Spleen (tissue), 11 donors: ENCODE data around the gene HPCAL1. TPM values are rescaled to one million over a fixed set of nuclear protein-coding genes. Genes with fewer than 3 reads are reported as not detected.
A peak's percentile ranks its signal among the peaks of the same experiment; 100 is the strongest.

ENCODE experiments used
- DNase-seq: peaks from one replicate; pipeline ENCODE4 v3.0.0-alpha.2; 2020
- H3K27ac ChIP-seq, 8 donors: fragments of 200-600 bp; sonication (generic) in 7 of 8; 1 replicate in 4 of 8; 2 replicates in 4 of 8; pipeline versions ENCODE4 v1.5.0 to v1.8.0; 2016 to 2021; ENCODE audit warnings: inconsistent platforms in 4 of 8, mild to moderate bottlenecking in 4 of 8, moderate library complexity in 1 of 8
- H3K27me3 ChIP-seq, 7 donors: fragments of 200-600 bp; sonication (generic) in 6 of 7; replicated peaks in 1 of 7; 1 replicate in 4 of 7; 2 replicates in 3 of 7; pipeline versions ENCODE4 v1.5.0 to v1.8.0; 2016 to 2021; ENCODE audit warnings: inconsistent platforms in 3 of 7, mild to moderate bottlenecking in 1 of 7
- H3K36me3 ChIP-seq, 6 donors: fragments of 200-600 bp; sonication (generic) in 5 of 6; 1 replicate in 4 of 6; 2 replicates in 2 of 6; pipeline versions ENCODE4 v1.5.0 to v1.8.0; 2016 to 2021; ENCODE audit warnings: inconsistent platforms in 2 of 6
- H3K4me1 ChIP-seq, 6 donors: fragments of 200-600 bp; sonication (generic) in 5 of 6; 1 replicate in 3 of 6; 2 replicates in 3 of 6; pipeline versions ENCODE4 v1.5.0 to v1.8.0; 2016 to 2021; ENCODE audit warnings: inconsistent platforms in 3 of 6
- H3K4me3 ChIP-seq, 8 donors: fragments of 200-600 bp; sonication (generic) in 7 of 8; 1 replicate in 4 of 8; 2 replicates in 4 of 8; pipeline versions ENCODE4 v1.5.0 to v1.8.0; 2016 to 2021; ENCODE audit warnings: inconsistent platforms in 4 of 8, mild to moderate bottlenecking in 4 of 8, moderate library complexity in 2 of 8
- H3K9me3 ChIP-seq, 8 donors: fragments of 200-600 bp; sonication (generic) in 7 of 8; 1 replicate in 4 of 8; 2 replicates in 4 of 8; pipeline versions ENCODE4 v1.5.0 to v1.8.0; 2016 to 2021; ENCODE audit warnings: inconsistent platforms in 4 of 8
- CTCF ChIP-seq, 11 experiments: fragments of 200-600 bp in 7 of 11; fragments of 450-650 bp in 4 of 11; sonication (generic) in 4 of 11; IDR thresholded peaks in 8 of 11; conservative IDR thresholded peaks in 3 of 11; 1 replicate in 7 of 11; 2 replicates in 4 of 11; pipeline versions ENCODE4 v1.4.0 to v1.8.0; 2016 to 2021; ENCODE audit warnings: antibody characterized with exemption in 11 of 11, inconsistent platforms in 4 of 11, mild to moderate bottlenecking in 1 of 11
- POLR2A ChIP-seq, 3 donors: fragments of 450-650 bp; IDR thresholded peaks; one replicate each; pipeline ENCODE4 v1.5.1; 2017; ENCODE audit warnings: antibody characterized with exemption in 3 of 3, mild to moderate bottlenecking in 1 of 3
- POLR2AphosphoS5 ChIP-seq, 3 donors: sonication (generic); formaldehyde crosslinking; IDR thresholded peaks; one replicate each; pipeline ENCODE4 v1.5.1; 2017; ENCODE audit warnings: antibody characterized with exemption in 3 of 3
- WGBS, 5 donors: extraction: QIAGEN DNeasy Blood & Tissue Kit in 3 of 5; methylation state at CpG; one replicate each; pipeline versions ENCODE4 v1.1.5 to v1.1.7; 2013 to 2018; 5-methylcytosine and 5-hydroxymethylcytosine counted together
- intact Hi-C: fragments of 100-400 bp; cut with DNase I; formaldehyde crosslinking; loops from one replicate; pipeline ENCODE4 v1.15.0; 2023; ENCODE audit warnings: low total_unique reads
- polyA plus RNA-seq, 3 donors: library from polyadenylated mRNA; stranded (reverse); fragments of 200-250 nt; gene quantifications; one replicate each; pipeline ENCODE4 v1.2.1, GENCODE V29; 2013
- total RNA-seq, 7 donors: library from RNA; depleted of rRNA in 3 of 7; stranded (reverse); fragments of >200 nt in 3 of 7; fragmentation: NEBNext Ultra II Directional in 4 of 7; extraction: Animal tissue kit (Norgen Biotek cat#: 25700) in 4 of 7; gene quantifications; one replicate each; pipeline versions ENCODE4 v1.1.0 to v1.2.1, GENCODE V29; 2016 to 2021
- donor health status: healthy with polysubstance abuse.
- donor health status: DM: no; HTN: no; CAD: no; lungs with moderate emphysema.
- donor health status: DM: no; HTN: no; CAD: no.
- donor health status: Bipolar disorder and iron deficiency.
- donor health status: healthy.
- donor health status: DM: no; HTN: no; CAD: no.
- donor health status: DM: yes; HTN: yes; CAD: no.

Gene HPCAL1
- total and polyA plus RNA-seq, 10 donors = 41.9 to 80.6 (median 57.7) TPM

GRCh38 chr2:10448576-10449485 is 146.1 kb downstream of the HPCAL1 start:
- intact Hi-C loops = no loop called here
- WGBS, 5 donors = 0 to 1% (median 1%) methylated on average over 19 to 73 of the region's 73 CpGs
- peak overlapping the region; percentile 49 to 74 (median 62) for H3K4me3 ChIP-seq
- peak in 1 of 3 donors; percentile 40 for TF ChIP-seq POLR2A (IDR thresholded peaks at IDR 0.05)
- TF ChIP-seq POLR2AphosphoS5 (IDR thresholded peaks at IDR 0.05) = peak; percentile 88 to 94 (median 93)
- peak in 4 of 11 experiments; percentile 9 to 20 (median 15) for TF ChIP-seq CTCF (IDR thresholded peaks at IDR 0.05 in 8 of 11, conservative IDR thresholded peaks at IDR 0.05 in 3 of 11)
- no peaks in the 10 kb centered on the region for H3K27me3 ChIP-seq
- H3K36me3 ChIP-seq = peaks cover 0 to 12% (median 10%) of the 10 kb centered on the region in 6 donors
- peak overlapping the region; percentile 88 to 95 (median 93) for H3K27ac ChIP-seq
- H3K9me3 ChIP-seq = no peaks in the 10 kb centered on the region
- H3K4me1 ChIP-seq = peaks cover 21 to 60% (median 52%) of the 10 kb centered on the region in 6 donors
- DNase-seq = peak; percentile 98

- H3K36me3 ChIP-seq = peaks cover 0 to 6% (median 4%) of the 10 kb centered on the region in 6 donors
- intact Hi-C loops = no loop called here
- no peaks in the 10 kb centered on the region for H3K27me3 ChIP-seq
- DNase-seq = no peak
- peak overlapping the region in 6 of 8 donors; percentile 49 to 74 (median 64) for H3K4me3 ChIP-seq
- H3K4me1 ChIP-seq = peaks cover 21 to 53% (median 49%) of the 10 kb centered on the region in 6 donors
- no peak for TF ChIP-seq CTCF (IDR thresholded peaks at IDR 0.05 in 8 of 11, conservative IDR thresholded peaks at IDR 0.05 in 3 of 11)
- no peak for TF ChIP-seq POLR2A (IDR thresholded peaks at IDR 0.05)
- no peak for TF ChIP-seq POLR2AphosphoS5 (IDR thresholded peaks at IDR 0.05)
- H3K9me3 ChIP-seq = no peaks in the 10 kb centered on the region
- H3K27ac ChIP-seq = peak overlapping the region in 5 of 8 donors; percentile 88 to 95 (median 93)
- WGBS, 5 donors = 52 to 64% (median 56%) methylated on average over 5 of the region's 5 CpGs
Observed at GRCh38 chr2:10449486-10449831, 146.8 kb downstream of the HPCAL1 start.

- DNase-seq = no peak
- no peak overlapping the region for H3K27ac ChIP-seq
- no peaks in the 10 kb centered on the region for H3K9me3 ChIP-seq
- peaks cover 0 to under 1% (median 0%) of the 10 kb centered on the region in 6 donors for H3K36me3 ChIP-seq
- TF ChIP-seq POLR2A (IDR thresholded peaks at IDR 0.05) = no peak
- TF ChIP-seq CTCF (IDR thresholded peaks at IDR 0.05 in 8 of 11, conservative IDR thresholded peaks at IDR 0.05 in 3 of 11) = no peak
- TF ChIP-seq POLR2AphosphoS5 (IDR thresholded peaks at IDR 0.05) = no peak
- peaks cover 18 to 47% (median 43%) of the 10 kb centered on the region in 6 donors for H3K4me1 ChIP-seq
- H3K4me3 ChIP-seq = no peak overlapping the region
- WGBS, 5 donors = 74 to 89% (median 82%) methylated on average over 21 to 22 of the region's 22 CpGs
- intact Hi-C loops = no loop called here
- H3K27me3 ChIP-seq = no peaks in the 10 kb centered on the region
Observed at GRCh38 chr2:10449838-10450691, 147.4 kb downstream of the HPCAL1 start.
